ENCODE measurements around the gene FBXO28. TPM values are rescaled to one million over a fixed set of nuclear protein-coding genes. Genes with fewer than 3 reads are reported as not detected.

The FBXO28 gene
- total RNA-seq, 2 donors from 2014 or later = 29.0 to 40.0 TPM

DNA sequence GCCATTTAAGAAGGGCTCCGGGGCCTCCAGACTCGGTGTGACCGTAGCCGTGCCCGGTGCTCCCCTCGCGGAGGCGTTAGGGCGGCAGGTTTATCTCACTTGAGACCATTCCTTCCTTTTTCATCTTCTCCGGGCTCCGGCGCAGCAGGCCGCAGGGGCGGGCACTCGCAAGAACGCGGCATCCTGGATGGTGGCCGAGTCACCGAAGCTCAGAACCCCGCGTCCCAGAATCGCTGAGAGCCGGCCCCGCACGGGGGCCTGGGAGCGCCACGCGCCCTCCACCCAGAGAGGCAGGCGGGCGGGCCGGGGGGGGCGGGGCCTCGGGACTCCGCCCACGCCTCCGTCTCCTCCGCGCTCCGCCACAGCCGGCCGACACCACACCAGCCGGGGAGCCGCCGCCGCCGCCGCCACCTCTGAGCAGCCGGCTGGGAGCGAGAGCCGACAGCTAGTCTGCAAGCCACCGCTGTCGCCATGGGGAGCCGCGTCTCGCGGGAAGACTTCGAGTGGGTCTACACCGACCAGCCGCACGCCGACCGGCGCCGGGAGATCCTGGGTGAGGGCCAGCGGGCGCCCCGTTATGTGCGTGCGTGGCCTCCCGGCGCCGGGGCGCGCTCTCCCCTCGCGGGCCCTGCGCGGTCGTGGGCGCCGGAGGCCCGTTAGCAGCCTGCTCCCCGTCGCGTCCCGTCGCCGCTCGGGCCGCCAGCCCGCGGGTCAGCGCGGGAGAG is 69.1 kb downstream of the FBXO28 start, which contains the start of gene DEGS1:
Gene DEGS1 (plus strand): TSS at position 375 of the 725 bp plus-strand sequence. CDS start 97 bp downstream, at position 472.
- TF ChIP-seq POLR2A (IDR thresholded peaks at IDR 0.05) = peak; percentile 98
- TF ChIP-seq, protein P1, sequence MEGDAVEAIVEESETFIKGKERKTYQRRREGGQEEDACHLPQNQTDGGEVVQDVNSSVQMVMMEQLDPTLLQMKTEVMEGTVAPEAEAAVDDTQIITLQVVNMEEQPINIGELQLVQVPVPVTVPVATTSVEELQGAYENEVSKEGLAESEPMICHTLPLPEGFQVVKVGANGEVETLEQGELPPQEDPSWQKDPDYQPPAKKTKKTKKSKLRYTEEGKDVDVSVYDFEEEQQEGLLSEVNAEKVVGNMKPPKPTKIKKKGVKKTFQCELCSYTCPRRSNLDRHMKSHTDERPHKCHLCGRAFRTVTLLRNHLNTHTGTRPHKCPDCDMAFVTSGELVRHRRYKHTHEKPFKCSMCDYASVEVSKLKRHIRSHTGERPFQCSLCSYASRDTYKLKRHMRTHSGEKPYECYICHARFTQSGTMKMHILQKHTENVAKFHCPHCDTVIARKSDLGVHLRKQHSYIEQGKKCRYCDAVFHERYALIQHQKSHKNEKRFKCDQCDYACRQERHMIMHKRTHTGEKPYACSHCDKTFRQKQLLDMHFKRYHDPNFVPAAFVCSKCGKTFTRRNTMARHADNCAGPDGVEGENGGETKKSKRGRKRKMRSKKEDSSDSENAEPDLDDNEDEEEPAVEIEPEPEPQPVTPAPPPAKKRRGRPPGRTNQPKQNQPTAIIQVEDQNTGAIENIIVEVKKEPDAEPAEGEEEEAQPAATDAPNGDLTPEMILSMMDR (IDR thresholded peaks at IDR 0.05) = peak in 2 of 4 experiments; percentile 12 to 32
- peak; percentile 78 for TF ChIP-seq POLR2AphosphoS5 (IDR thresholded peaks at IDR 0.05)
- Histone ChIP-seq H3K9me3 (no peaks in the 10 kb centered on the region), H3K4me1 (replicated peaks) (peaks cover 3% of the 10 kb centered on the region), H3K27ac (peak within 1 kb of the TSS; percentile 94 to 98), H3K36me3 (no peaks in the 10 kb centered on the region), H3K27me3 (replicated peaks; ENCODE audit: insufficient read depth) (no peaks in the 10 kb centered on the region), H3K4me3 (peak within 1 kb of the TSS; percentile 92 to 99)
- WGBS = 1% methylated on average over 18 of the region's 94 CpGs
- DNase-seq (ENCODE audit: low spot score) = peak; percentile 79
- intact Hi-C loops (cut with DNase I) = loop anchor here (10.0 kb wide), 2 partner anchors 68 to 152 kb away; partner anchors contain the start of genes FBXO28 and NVL

DNA sequence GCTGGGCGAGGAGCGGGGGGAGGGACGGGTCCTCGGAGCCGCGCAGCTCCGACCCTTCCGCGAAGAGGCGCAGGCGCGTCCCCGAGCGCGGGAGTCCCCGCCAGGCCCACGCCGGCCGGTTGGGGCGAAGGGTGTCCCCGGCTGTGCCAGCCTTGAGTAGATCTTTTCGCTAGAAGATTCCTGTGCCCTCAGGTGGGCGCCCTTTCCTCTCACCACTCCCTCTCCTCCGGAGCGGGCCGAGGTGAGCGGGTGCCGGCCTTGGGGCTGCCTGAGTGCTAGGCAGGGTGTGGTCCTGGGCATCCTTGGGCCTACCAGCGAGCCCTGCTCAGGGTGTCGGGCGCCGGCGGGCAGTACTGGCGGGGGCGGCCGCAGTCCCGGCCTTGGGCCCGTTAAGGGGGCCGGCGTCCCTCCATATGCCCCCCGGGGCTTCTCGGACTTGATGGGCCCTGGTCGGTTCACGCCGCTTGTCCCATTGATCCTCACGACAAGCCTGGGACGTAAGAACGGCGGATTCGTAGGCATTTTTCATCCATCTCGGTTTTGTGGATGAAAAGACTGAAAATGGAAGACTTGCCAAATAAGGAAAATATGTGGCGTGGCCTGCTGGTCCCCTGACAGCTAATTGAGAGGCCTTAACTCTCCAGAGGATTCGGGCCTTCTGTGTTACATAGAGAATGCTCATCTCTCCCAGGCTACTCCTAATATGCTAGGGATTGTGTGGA is 69.8 kb downstream of the FBXO28 start:
- peaks cover 3% of the 10 kb centered on the region for H3K4me1 ChIP-seq (replicated peaks)

DNA sequence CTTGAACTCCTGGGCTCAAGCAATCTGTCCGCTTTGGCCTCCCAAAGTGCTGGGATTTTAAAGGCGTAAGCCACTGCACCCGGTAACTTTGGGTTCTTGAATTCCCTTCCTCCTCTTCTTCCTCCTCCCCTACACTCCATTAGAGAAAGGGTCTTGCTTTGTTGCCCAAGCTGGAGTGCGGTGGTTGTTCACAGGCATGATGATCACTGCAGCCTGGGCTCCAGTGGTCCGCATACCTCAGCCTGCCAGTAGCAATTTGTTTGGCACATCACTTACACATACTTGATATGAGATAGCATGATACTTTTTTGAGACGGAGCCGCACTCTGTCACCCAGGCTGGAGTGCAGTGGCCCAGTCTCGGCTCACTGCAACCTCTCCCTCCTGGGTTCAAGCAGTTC is 71.3 kb downstream of the FBXO28 start:
- H3K4me3 ChIP-seq = no peak overlapping the region
- TF ChIP-seq POLR2A (IDR thresholded peaks at IDR 0.05) = no peak
- TF ChIP-seq, protein P1 (IDR thresholded peaks at IDR 0.05) = no peak
- peak overlapping the region in 1 of 2 donors; percentile 98 for H3K27ac ChIP-seq
- H3K27me3 ChIP-seq (replicated peaks; ENCODE audit: insufficient read depth) = no peaks in the 10 kb centered on the region
- WGBS = 94% methylated on average over 8 of the region's 8 CpGs
- intact Hi-C loops (cut with DNase I) = loop anchor here (10.0 kb wide), 2 partner anchors 70 to 150 kb away; partner anchors contain the start of genes FBXO28 and NVL
- H3K4me1 ChIP-seq (replicated peaks) = peaks cover 3% of the 10 kb centered on the region
- H3K36me3 ChIP-seq = no peaks in the 10 kb centered on the region
- no peak for DNase-seq (ENCODE audit: low spot score)
- no peaks in the 10 kb centered on the region for H3K9me3 ChIP-seq

More for the DNA sequence above, 69.8 kb downstream of the FBXO28 start:
- WGBS = under 1% methylated on average over 40 of the region's 53 CpGs
- DNase-seq (ENCODE audit: low spot score) = no peak
- no peaks in the 10 kb centered on the region for H3K36me3 ChIP-seq
- intact Hi-C loops (cut with DNase I) = loop anchor here (10.0 kb wide), 2 partner anchors 69 to 151 kb away; partner anchors contain the start of genes FBXO28 and NVL
- peak overlapping the region; percentile 94 to 98 for H3K27ac ChIP-seq
- H3K4me3 ChIP-seq = peak overlapping the region; percentile 92 to 99
- no peaks in the 10 kb centered on the region for H3K9me3 ChIP-seq
- H3K27me3 ChIP-seq (replicated peaks; ENCODE audit: insufficient read depth) = no peaks in the 10 kb centered on the region
- TF ChIP-seq, protein P1 (IDR thresholded peaks at IDR 0.05) = no peak
- TF ChIP-seq POLR2AphosphoS5 (IDR thresholded peaks at IDR 0.05) = peak; percentile 7

DNA sequence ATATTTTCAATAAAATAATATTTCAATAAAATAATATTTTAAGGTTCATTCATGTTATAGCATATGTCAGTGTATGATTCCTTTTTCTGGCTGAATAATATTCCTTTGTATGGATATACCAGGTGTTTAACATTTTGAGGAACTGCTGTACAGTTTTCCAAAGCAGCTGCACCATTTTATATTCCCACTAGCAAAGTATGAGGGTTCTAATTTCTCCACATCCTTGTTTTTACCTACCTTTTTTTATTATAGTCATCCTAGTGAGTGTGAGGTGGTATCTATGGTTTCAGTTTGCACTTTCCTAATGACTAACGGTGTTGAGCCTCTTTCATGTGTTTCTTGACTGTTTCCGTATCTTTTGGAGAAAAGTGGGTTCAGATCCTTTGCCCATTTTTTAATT is 74.4 kb downstream of the FBXO28 start:
- no peaks in the 10 kb centered on the region for H3K36me3 ChIP-seq
- no peak for DNase-seq (ENCODE audit: low spot score)
- no peak overlapping the region for H3K27ac ChIP-seq
- no peaks in the 10 kb centered on the region for H3K9me3 ChIP-seq
- no peaks in the 10 kb centered on the region for H3K27me3 ChIP-seq (replicated peaks; ENCODE audit: insufficient read depth)
- WGBS = 90% methylated on average over 2 of the region's 2 CpGs
- TF ChIP-seq, protein P1 (IDR thresholded peaks at IDR 0.05) = no peak
- no peak for TF ChIP-seq POLR2A (IDR thresholded peaks at IDR 0.05)
- no peak for TF ChIP-seq POLR2AphosphoS5 (IDR thresholded peaks at IDR 0.05)
- intact Hi-C loops (cut with DNase I) = loop anchor here (10.0 kb wide), 2 partner anchors 73 to 147 kb away; partner anchors contain the start of genes FBXO28 and NVL
- no peak overlapping the region for H3K4me3 ChIP-seq
- no peaks in the 10 kb centered on the region for H3K4me1 ChIP-seq (replicated peaks)

All from prostate gland (tissue), 2 donors.